Peyer's patch (tissue), 4 donors: Measurements from ENCODE around the gene RPS24. TPM values are rescaled to one million over a fixed set of nuclear protein-coding genes. Genes with fewer than 3 reads are reported as not detected.

Experiments used
- DNase-seq, 3 donors: peaks; one replicate each; pipeline ENCODE4 v3.0.0-alpha.2; 2017 to 2019
- H3K27ac ChIP-seq, 4 donors: fragments of 200-600 bp; sonication (generic); one replicate each; pipeline ENCODE4 v1.5.1; 2016 to 2019
- H3K27me3 ChIP-seq, 2 donors: fragments of 200-600 bp; sonication (generic); one replicate each; pipeline ENCODE4 v1.5.1; 2019
- H3K36me3 ChIP-seq, 3 donors: fragments of 200-600 bp; sonication (generic); one replicate each; pipeline ENCODE4 v1.5.1; 2016 to 2019
- H3K4me1 ChIP-seq, 4 donors: fragments of 200-600 bp; sonication (generic); one replicate each; pipeline ENCODE4 v1.5.1; 2016 to 2019
- H3K4me3 ChIP-seq, 4 donors: fragments of 200-600 bp; sonication (generic); 1 replicate in 3 of 4; 2 replicates in 1 of 4; pipeline ENCODE4 v1.5.1; 2016 to 2019; ENCODE audit warnings: mild to moderate bottlenecking in 1 of 4
- H3K9me3 ChIP-seq, 4 donors: fragments of 200-600 bp; sonication (generic); one replicate each; pipeline ENCODE4 v1.5.1; 2016 to 2019; ENCODE audit warnings: mild to moderate bottlenecking in 1 of 4
- CTCF ChIP-seq, 6 experiments: fragments of 450-650 bp in 4 of 6; fragments of 200-600 bp in 2 of 6; sonication (generic) in 1 of 6; IDR thresholded peaks; one replicate each; pipeline ENCODE4 v1.5.1; 2017 to 2019; ENCODE audit warnings: antibody characterized with exemption in 6 of 6, mild to moderate bottlenecking in 3 of 6, moderate library complexity in 1 of 6
- POLR2A ChIP-seq, 2 donors: fragments of 450-650 bp; IDR thresholded peaks; one replicate each; pipeline ENCODE4 v1.5.1; 2017; ENCODE audit warnings: antibody characterized with exemption in 2 of 2, mild to moderate bottlenecking in 2 of 2, moderate library complexity in 2 of 2
- total RNA-seq, 4 donors: library from RNA; depleted of rRNA; stranded (reverse); fragments of >200 nt; gene quantifications; one replicate each; pipeline ENCODE4 v1.1.0, GENCODE V29; 2016

Gene RPS24
- total RNA-seq, 4 donors from 2014 or later, result 999 to 2,177 (median 1,337) TPM

- no peak for DNase-seq
- Histone ChIP-seq H3K4me3 (no peak overlapping the region), H3K36me3 (peaks cover 0 to 94% (median 0%) of the 10 kb centered on the region in 3 donors), H3K27ac (no peak overlapping the region), H3K27me3 (no peaks in the 10 kb centered on the region), H3K4me1 (no peaks in the 10 kb centered on the region), H3K9me3 (no peaks in the 10 kb centered on the region)
- TF ChIP-seq CTCF (IDR thresholded peaks at IDR 0.05) (no peak), POLR2A (IDR thresholded peaks at IDR 0.05) (no peak)
Measured at GRCh38 chr10:78010278-78010677, 23.4 kb upstream of the RPS24 start.

GRCh38 chr10:78011065-78011464 is 22.6 kb upstream of the RPS24 start:
- H3K27me3 ChIP-seq, result no peaks in the 10 kb centered on the region
- H3K27ac ChIP-seq, result no peak overlapping the region
- TF ChIP-seq POLR2A (IDR thresholded peaks at IDR 0.05) (no peak), CTCF (IDR thresholded peaks at IDR 0.05) (no peak)
- no peaks in the 10 kb centered on the region for H3K9me3 ChIP-seq
- no peaks in the 10 kb centered on the region for H3K4me1 ChIP-seq
- no peak for DNase-seq
- H3K4me3 ChIP-seq, result no peak overlapping the region
- H3K36me3 ChIP-seq, result peaks cover 0 to 94% (median 0%) of the 10 kb centered on the region in 3 donors

GRCh38 chr10:78013564-78013963 is 20.1 kb upstream of the RPS24 start:
- Histone ChIP-seq H3K4me3 (no peak overlapping the region), H3K4me1 (no peaks in the 10 kb centered on the region), H3K27ac (no peak overlapping the region), H3K36me3 (peaks cover 0 to 98% (median 0%) of the 10 kb centered on the region in 3 donors), H3K9me3 (no peaks in the 10 kb centered on the region), H3K27me3 (no peaks in the 10 kb centered on the region)
- TF ChIP-seq CTCF (IDR thresholded peaks at IDR 0.05) (no peak), POLR2A (IDR thresholded peaks at IDR 0.05) (no peak)
- no peak for DNase-seq

GRCh38 chr10:78015546-78015945 is 18.1 kb upstream of the RPS24 start:
- Histone ChIP-seq H3K4me1 (no peaks in the 10 kb centered on the region), H3K27ac (no peak overlapping the region), H3K4me3 (no peak overlapping the region), H3K9me3 (no peaks in the 10 kb centered on the region), H3K36me3 (peaks cover 0 to 99% (median 0%) of the 10 kb centered on the region in 3 donors), H3K27me3 (no peaks in the 10 kb centered on the region)
- no peak for DNase-seq
- TF ChIP-seq CTCF (IDR thresholded peaks at IDR 0.05) (no peak), POLR2A (IDR thresholded peaks at IDR 0.05) (no peak)

GRCh38 chr10:78017856-78018255 is 15.8 kb upstream of the RPS24 start:
- no peaks in the 10 kb centered on the region for H3K9me3 ChIP-seq
- TF ChIP-seq POLR2A (IDR thresholded peaks at IDR 0.05) (no peak), CTCF (IDR thresholded peaks at IDR 0.05) (no peak)
- H3K4me3 ChIP-seq, result no peak overlapping the region
- H3K36me3 ChIP-seq, result peaks cover 0 to 99% (median 0%) of the 10 kb centered on the region in 3 donors
- no peak overlapping the region for H3K27ac ChIP-seq
- H3K27me3 ChIP-seq, result no peaks in the 10 kb centered on the region
- H3K4me1 ChIP-seq, result no peaks in the 10 kb centered on the region
- DNase-seq, result no peak

GRCh38 chr10:78019264-78019663 is 14.4 kb upstream of the RPS24 start:
- DNase-seq, result no peak
- Histone ChIP-seq H3K36me3 (peaks cover 0 to 100% (median 0%) of the 10 kb centered on the region in 3 donors), H3K27me3 (no peaks in the 10 kb centered on the region), H3K4me1 (no peaks in the 10 kb centered on the region), H3K4me3 (no peak overlapping the region), H3K27ac (no peak overlapping the region), H3K9me3 (no peaks in the 10 kb centered on the region)
- no peak for TF ChIP-seq POLR2A (IDR thresholded peaks at IDR 0.05)
- TF ChIP-seq CTCF (IDR thresholded peaks at IDR 0.05), result no peak
